8988T (cell line): ENCODE data around the gene MCUB.
"Not testable (repeated sequence)": the region's sequence is repeated elsewhere in the genome, so short reads cannot be mapped to it uniquely, and the experiment has no call there.

Source experiments
- DNase-seq: peaks from one replicate; pipeline ENCODE4 v3.0.0; 2011

MCUB gene

DNA sequence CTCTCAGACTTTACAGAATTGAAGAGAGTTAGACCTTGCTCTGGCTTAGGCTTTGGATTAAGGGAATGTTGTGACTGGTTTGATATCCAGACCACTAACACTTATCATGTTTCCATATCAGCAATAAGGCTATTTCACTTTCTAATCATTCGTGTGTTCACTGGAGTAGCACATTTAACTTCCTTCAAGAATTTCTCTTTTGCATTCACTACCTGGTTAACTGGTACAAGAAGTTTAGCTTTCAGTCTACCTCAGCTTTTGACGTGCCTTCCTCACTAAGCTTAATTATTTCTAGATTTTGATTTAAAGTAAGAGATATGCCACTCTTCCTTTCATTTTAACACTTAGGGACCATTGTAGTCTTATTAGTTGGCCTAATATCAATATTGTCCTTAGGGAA, 80.6 kb downstream of the MCUB start:
- DNase-seq: no peak

DNA sequence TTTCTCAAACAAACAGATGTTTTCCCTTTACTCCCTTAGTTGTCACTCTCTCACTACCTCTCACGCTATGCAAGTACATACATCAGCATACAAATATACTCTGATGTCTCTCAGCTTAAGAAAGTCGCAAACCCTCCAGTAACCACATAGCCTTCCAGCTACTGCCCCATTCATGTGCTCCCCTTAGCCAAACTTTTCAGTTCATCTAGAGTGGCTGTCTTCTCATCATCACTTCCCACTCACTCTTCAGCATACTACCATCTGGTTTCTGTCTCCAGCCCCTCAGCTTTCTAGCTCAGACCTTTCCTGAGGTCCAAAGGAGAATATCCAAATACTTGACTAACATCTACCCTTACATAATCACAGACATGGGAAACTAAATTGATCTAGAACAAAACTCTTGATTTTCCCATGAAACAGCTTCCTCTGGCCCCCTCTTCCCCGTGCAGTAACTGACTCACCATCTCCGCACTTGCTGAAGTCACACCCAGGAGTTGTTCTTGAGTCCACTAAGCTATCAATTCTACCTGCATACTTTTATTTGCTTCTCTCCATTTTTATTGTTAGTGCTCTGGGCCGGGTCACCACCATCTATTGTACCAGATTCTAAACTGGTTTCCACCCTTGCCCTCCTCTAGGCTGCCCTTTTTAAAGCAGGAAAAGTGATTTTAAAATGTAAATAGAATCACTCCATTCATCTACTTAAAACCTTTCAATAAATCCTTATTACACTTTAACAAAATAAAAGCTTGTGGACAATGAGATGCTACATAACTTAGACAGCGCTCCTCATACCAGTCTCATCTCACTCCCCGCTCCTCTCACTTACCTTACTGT, 86.0 kb downstream of the MCUB start:
- DNase-seq: no peak

DNA sequence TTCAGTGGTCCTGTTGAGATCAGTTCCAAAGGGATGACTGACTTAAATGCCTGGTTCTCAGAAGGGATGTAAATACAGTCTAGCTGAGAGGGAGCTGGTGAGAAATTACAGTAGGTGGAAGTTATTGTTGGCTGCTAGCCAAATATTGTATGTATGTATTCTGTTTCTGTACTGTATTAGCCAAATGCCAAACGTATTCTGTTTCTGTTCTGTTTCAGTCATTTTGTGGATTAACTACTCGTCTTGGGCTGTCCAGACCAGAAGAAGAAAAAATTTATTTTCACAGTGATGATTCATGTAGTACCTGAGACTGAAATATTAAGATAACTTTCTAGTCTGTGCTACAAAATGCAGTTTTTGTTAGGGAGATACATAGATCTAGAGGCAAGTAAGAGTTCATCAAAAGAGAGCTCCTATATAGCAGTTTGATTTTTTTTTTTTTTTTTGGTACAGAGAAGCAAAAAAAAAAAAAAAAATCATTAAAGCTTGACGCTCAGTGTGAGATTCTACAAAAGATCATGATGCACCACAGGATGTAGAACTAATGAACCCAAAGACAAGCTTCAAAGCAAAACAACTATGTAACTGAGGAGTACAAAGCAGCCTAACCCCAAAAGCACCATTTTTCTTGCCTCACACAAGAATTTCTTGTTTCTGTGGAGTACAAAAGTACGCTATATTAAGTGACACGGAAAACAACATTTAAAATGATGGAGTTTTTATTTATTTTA, 88.4 kb downstream of the MCUB start:
- DNase-seq: no peak

DNA sequence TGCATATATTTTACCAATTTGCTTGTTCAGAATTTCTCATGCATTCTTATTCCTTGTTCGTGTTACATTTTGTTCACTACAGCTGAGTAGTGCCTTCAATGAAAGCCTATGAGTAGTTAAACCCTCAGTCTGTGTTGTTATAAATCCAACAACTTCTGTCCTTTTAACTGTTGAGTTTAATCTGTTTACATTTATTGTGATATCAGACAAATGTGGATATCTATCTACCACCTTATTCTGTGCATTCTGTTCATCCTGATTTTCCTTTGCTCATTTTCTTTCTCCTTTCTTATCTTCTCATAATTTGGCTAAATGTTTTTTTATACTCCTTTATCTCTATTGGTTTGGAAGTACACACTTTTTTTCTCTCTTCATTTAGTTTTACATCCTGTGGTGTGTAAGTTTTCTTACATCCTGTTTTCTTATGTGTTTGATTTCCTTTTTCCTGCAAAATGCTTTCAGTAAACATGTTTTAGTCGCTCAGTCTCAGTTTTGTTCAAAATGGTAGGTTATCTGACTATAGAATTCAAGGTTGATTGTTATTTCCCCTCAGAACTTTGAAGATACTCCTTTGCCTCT, 89.0 kb downstream of the MCUB start:
- no peak for DNase-seq

DNA sequence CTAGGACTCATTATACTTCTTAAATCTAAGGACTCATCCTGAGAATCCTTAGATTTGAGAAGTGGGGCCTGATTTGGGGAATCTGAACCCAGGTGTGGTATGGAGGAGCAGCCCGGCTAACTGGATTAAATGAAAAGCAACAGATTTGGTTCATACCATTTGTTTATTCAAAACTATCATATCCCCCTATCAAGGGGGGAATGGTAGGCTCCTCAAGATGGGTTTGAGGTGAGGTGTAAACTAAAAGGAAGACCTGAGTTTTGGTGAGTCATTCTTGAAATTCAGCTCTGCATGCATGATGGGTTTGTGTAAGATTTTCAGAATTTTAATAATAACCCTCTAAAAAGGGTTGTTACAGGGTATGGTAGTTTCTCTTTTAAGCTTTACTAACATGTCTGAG, 89.8 kb downstream of the MCUB start:
- no peak for DNase-seq

DNA sequence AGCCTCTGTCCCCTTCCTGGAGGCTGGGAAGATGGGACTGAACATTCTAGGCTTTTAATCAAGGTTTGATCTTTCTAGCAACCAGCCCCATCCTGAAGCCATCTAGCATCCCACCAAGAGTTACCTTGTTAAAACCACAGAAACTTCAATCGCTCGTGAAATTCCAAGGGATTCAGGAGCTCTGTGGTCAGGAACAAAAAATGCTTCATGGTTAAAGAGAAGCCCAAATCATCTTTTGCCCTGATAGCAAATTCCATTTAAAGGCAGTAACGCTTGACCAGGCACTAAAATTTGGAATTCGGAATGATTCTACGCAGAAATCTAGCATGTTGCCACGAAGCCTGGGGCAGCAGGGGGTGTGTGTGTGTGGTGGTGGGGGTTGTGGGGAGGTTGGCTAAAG, 95.3 kb downstream of the MCUB start:
- DNase-seq: no peak

DNA sequence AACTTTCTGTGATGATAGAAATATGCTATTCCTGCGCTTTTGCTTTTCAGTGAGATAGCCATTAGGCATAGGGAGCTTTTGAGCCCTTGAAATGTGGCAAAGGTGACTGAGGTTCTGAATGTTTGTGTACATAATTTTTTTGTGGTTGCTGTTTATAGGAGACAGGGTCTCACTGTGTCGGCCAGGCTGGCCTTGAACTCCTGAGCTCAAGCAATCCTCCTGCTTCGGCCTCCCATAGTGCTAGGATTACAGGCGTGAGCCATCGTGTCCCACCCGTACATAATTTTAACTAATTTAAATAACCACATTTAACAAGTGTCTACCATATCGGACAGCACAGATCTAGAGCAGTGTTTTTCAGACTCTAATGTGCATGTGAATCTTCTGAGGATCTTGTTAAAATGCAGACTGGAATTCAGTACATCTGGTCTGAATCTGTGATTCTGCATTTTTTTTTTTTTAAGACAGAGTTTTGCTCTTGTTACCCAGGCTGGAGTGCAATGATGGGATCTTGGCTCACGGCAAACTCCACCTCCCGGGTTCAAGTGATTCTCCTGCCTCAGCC, 97.9 kb downstream of the MCUB start:
- no peak for DNase-seq

DNA sequence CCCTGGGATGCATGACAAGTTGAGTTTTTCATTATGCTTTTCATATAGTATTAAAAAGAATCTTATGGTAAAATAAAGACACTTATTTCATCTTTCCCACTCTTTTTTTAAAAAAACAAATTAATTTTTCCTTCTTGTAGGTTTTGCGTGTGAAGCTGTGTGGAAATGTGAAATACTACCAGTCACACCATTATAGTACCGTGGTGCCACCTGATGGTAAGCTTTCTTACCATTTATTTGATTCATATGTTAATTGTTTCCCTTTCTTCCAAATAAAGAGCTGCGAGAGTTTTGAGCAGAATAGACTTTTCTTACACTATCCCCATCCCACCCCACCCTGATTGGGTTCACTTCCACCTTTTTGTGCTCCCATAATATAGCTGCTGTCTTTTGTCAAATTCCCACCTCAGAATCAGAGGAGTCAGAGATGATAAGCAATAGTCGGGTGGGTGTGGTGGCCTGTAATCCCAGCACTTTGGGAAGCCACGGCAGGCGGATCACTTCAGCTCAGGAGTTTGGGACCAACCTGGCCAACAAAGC, 98.9 kb downstream of the MCUB start:
- DNase-seq: no peak

DNA sequence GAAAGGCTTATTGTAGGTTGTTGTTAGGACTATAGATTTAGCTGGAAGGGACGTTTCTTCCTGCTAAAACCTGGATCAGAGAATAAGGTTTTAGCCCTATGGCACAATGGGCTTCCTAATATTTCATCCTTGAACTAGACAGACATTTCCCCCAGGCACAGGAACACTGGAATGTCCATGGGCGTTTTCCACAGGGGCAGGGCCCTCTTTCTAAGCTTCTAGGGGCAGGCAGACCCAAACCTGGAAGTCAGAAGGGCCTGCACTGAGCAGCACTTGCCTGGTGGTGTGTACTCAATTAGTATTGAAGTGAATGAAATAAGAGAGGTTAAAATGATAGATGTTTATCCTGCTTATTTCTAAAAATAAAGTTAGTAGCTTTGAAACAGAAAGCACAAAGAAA, 102.1 kb downstream of the MCUB start:
- no peak for DNase-seq

DNA sequence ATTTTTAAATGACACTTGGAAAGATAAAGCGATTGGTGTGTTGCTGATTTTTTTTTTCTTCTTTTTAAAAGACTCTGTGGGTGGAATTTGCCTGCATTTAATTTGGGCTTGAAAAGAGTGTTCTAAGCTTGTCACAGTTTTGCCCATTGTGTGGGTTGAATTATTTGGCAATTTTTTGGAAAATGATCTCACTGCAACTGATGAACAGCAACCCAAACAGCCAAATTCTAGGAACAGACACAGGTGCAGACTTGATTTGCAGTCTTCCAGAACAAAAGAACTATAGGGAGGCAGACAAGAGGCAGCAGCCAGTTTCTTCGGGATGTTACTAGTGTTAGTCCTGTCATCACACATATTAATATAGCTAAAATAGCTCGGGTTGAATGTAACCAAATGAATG, 102.7 kb downstream of the MCUB start:
- DNase-seq: no peak

DNA sequence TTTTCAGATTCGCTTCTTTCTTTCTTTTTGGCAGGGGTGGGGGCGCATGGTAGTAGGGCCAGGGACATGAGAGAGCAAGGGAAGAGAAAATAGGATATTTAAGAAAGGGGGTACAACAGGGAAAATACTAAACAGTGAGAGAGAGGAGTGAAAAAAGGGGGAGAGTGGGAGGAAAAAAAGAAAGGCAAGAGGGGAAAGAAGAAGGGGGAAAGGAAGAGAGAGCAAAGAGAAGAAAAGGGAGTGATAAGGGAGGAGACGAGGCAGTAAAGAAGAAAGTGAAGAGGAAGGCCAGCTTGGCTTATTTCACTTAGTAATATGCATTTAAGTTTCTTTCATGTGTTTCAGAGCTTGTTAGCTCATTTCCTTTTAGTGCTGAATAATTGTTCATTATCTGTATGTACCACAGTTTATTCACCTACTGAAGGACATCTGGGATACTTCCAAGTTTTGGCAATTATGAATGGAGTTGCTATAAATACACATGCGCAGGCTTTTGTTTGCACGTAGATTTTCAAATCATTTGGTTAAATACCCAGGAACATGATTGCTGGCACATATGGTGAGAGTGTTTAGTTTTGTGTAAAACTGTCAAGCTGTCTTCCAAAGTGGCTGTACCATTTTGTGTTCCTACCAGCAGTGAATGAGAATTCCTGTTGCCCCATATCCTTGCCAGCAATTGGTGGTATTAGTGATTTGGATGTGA, 105.9 kb downstream of the MCUB start:
- no peak for DNase-seq

DNA sequence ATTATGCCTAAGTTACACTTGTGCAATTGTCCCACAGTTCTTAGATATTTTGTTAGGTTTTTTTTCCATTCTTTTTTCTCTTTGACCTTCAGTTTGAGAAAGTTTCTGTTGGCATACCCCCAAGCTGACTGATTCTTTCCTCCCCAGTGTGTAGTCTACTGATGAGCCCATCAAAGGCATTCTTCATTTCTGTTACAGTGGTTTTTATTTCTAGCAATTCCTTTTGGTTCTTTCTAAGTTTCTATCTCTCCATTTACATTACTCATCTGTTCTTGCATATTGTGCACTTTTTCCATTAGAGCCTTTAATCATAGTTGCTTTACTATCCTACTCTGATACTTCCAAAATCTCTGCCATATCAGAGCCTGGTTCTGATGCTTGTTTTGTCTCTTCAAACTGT, 111.3 kb downstream of the MCUB start:
- DNase-seq: no peak

DNA sequence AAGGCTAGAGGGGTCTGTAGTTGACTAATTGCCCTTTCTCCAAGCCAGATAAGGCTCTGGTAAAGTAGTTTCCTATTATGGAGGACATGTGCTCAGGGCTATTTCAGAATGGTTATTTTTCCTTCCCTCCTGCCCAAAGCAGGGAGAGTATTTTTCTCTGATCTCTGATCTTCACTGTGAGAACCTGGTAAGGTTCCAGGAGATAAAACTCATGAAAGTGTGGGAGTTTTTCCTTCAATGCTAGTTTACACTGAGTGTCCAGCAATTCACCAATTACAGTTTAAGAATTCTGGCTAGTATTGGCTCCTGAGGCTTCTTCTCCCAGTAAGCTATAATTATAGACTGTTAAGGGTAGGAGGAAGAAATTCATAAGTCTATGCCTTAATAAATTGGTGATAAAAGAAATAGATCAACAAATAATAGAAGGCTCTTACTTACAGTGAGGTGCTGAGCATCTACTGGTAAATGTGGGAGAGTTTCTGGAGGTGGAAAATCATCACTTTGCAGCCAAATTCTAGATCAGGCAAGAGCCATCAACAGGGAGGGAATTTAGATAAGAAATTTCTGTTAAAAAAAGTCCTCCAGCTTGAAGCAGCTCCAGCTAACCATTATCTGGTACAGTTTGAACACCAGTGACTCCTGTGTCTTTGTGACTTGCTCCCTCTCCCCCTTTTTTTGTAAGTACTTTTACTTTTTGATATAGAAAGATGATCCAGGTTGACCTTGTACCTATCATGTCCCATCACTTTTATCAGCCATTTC, 112.3 kb downstream of the MCUB start:
- no peak for DNase-seq

DNA sequence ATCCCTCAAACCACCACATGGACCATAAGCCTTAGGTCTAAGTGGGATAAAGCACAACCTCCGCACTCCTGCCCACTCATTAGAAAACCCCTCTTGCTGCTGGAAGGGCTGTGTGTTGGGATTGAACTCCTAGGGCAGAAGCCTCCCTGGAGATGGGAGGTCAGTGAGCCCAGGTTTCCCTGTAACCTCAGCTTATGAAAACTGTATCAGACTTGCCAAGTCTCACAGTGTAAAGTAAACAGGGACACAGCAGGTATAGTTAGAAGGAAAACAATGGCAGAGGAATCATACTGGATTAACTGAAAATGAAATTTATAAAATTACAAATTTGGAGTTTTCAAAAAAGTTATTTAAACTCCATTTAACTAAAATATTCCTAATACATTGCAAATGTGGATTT, 113.3 kb downstream of the MCUB start:
- DNase-seq: no peak

DNA sequence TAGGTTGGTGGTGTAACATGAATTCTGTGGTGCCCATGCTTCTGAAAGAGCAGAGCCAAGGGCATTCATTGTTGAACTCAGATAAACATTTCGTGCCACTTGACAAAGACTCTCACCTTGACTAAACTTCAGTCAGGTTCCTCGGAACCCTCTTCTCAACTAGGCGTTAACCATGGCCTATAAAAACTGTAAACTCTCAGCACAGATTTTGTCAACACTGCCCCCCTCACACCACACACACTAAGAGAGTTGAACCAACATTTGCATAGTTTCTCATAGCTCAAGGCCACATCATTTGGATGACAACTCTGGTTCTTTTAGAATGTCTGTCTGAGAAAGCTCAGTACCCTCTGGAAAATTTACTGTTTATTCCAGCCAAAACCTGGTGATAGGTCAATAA, 115.1 kb downstream of the MCUB start:
- DNase-seq: no peak

DNA sequence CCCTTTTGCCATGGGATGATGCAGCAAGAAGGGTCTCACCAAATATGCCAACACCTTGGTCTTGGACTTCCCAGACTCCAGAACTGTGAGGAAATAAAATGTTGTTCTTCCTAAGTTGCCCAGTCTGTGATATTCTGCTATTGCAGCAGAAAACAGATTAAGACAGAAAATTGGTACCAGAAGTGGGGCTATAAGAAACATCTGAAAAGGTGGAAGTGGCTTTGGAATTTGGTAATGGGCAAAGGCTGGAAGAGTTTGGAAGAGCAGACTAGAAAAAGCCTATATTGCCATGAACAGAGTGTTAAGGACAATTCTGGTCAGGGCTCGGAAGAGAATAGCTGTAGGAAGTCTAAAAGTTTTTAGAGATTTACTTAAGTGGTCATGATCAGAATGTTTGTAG, 115.8 kb downstream of the MCUB start:
- DNase-seq: no peak

DNA sequence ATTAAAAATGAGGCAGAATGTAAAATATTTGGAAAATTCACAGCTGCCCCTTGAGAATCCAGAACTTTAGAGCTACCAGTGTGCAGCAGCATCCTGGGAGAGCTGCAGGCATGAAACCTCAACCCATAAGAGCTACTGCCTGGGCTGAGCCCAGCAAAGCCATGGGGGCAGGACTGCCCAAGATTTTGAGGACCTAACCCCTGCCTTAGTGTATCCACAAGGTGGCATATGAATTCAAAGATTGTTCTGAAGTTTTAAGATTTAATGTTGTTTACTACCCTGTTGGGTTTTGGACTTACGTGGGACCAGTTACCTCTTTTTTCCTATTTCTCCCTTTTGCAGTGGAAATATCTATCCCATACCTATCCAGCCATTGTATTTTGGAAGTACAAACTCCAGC, 116.8 kb downstream of the MCUB start:
- no peak for DNase-seq

DNA sequence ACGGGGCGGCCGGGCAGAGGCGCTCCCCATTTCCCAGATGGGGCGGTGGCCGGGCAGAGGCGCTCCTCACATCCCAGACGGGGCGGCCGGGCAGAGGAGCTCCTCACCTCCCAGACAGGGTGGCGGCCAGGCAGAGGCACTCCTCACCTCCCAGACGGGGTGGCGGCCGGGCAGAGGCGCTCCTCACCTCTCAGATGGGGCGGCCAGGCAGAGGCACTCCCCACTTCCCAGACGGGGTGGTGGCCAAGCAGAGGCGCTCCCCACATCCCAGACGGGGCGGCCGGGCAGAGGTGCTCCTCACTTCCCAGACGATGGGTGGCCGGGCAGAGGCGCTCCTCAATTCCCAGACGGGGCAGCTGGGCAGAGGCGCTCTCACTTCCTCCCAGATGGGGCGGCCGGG, 118.4 kb downstream of the MCUB start:
- not testable (repeated sequence) for DNase-seq

DNA sequence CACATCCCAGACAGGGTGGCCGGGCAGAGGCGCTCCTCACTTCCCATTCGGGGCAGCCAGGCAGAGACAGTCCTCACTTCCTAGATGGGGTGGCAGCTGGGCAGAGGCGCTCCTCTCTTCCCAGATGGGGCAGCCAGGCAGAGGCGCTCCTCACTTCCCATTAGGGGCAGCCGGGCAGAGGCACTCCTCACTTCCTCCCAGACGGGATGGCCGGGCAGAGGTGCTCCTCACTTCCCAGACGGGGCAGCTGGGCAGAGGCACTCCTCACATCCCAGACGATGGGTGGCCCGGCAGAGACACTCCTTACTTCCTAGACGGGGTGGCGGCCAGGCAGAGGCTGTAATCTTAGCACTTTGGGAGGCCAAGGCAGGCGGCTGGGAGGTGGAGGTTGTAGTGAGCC, 118.9 kb downstream of the MCUB start:
- DNase-seq: not testable (repeated sequence)

DNA sequence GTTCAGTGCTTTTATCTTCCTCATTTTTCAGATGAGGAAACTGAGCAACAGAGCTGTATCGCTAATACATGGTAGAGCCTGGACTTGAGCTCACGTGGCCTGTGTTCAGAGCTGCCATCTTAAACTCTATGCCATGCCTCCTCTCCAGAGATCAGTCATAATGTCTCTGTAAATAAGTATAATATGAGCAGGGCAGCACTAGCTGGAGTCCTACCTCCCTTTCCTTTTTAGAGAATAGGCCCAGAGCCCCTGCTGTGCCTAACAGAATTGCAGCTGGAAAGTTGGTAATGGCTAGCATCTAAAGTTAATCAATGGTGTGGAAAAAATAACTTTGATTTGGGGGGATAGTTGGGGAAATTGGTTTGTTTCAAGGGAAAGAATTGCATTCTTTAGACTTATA, 122.8 kb downstream of the MCUB start:
- DNase-seq: no peak

DNA sequence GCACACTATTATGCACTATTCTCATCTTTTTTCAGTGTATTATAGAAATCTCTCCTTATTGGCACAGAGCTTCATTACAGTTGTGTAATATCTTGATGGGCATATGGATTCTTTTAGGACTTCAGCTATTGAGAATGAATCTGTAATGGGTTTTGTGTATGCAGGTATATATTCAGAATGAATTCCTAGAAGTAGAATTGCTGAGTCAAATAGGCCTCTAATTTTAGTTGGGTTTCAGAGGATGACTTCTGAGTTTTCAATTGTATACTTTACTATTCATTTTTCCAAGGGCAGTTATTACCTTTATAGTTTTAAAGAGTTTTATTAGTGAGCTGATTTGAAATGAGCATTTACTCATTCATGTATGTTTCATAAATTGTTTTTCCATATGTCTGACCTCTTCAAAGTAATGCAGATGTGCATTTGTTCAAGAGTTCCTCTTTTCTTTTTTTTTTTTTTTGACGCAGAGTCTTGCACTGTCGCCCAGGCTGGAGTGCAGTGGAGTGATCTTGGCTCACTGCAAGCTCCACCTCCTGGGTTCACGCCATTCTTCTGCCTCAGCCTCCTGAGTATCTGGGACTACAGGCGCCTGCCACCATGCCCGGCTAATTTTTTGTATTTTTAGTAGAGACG, 123.7 kb downstream of the MCUB start:
- no peak for DNase-seq

DNA sequence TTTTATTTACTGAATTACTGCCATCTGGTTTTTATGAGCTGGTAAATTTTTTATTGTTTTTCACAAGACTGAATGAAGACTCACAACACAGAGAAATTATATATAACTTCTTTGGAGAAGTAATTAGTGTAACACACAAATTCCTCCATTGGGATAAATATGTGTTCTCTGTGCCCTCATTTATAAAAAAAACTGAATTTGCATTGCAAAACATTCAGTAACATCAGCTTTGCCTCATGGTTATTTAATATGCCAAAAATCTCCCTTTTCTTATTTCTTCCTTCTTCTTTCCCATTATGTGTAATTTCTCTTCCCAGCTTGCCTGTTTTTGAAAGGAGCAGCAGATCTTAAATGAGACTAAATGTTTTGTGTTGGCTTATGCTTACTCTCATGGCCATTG, 124.7 kb downstream of the MCUB start:
- DNase-seq: no peak
